HG03095 (cell line): ENCODE measurements around the gene GPR160.
"Not testable (repeated sequence)": the region's sequence is repeated elsewhere in the genome, so short reads cannot be mapped to it uniquely, and the experiment has no call there.

Experiments used
- ATAC-seq: cut with Tn5 transposase; IDR thresholded peaks from one replicate; pipeline ENCODE4 v1.9.1; 2021; ENCODE audit warnings: moderate library complexity; ENCODE audit not compliant: unreplicated experiment

Gene GPR160

GRCh38 chr3:170109579-170110293, 71.9 kb downstream of the GPR160 start:
- ATAC-seq: no peak

GRCh38 chr3:170111147-170111771, 73.5 kb downstream of the GPR160 start:
- no peak for ATAC-seq

GRCh38 chr3:170114165-170114564, 76.4 kb downstream of the GPR160 start:
- not testable (repeated sequence) for ATAC-seq

- ATAC-seq: no peak
Measured at GRCh38 chr3:170117134-170117533, 79.3 kb downstream of the GPR160 start.

GRCh38 chr3:170128259-170128976, 90.6 kb downstream of the GPR160 start:
- ATAC-seq: peak; percentile 89

- ATAC-seq: peak; percentile 45
Measured at GRCh38 chr3:170128977-170129431, 91.2 kb downstream of the GPR160 start.

- ATAC-seq: no peak
Measured at GRCh38 chr3:170130532-170130931, 92.7 kb downstream of the GPR160 start.

GRCh38 chr3:170132335-170132734, 94.5 kb downstream of the GPR160 start:
- ATAC-seq: no peak
